ENCODE data around the gene KRT38.
"Not testable (repeated sequence)": the region's sequence is repeated elsewhere in the genome, so short reads cannot be mapped to it uniquely, and the experiment has no call there.

KRT38 gene

DNA sequence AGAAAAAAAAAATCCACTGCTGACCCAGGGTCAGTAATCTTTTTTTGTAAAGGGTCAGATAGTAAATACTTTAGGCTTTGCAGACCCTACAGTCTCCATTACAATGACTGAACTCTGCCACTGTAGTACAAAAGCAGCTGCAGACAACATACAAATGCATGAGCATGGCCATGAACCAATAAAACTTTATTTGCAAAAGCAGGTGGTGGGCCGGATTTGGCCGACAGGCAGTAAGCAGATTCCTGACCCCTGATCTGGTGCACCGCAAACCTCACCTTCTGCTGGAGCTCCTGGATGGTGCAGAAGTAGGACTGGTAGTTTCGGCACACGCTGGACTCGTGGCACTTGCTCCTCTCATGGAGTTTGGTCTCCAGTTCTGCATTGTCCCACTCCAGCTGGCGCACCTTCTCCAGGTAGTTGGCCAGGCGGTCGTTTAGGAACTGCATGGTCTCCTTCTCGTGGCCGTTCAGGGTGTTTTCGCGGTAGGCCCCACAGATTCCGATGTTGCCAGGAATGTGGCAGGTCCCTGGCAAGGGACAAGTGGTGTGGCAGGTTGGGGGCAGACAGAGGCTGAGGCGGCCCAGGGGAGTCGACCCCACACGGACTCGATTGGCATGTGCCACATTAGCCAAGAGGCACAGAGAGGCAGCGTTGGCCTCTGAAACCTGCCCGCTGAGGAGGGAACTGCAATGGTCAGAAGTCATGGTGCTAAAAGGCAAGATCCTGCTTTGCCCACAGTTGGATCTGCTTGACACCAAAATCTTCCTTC is 29.5 kb downstream of the KRT38 start:
- DNase-seq, result no peak
- no peak for TF ChIP-seq POLR2A (IDR thresholded peaks at IDR 0.05; ENCODE audit: low read length)
- TF ChIP-seq GATA1 (IDR thresholded peaks at IDR 0.05; ENCODE audit: low read depth, low read length), result no peak

DNA sequence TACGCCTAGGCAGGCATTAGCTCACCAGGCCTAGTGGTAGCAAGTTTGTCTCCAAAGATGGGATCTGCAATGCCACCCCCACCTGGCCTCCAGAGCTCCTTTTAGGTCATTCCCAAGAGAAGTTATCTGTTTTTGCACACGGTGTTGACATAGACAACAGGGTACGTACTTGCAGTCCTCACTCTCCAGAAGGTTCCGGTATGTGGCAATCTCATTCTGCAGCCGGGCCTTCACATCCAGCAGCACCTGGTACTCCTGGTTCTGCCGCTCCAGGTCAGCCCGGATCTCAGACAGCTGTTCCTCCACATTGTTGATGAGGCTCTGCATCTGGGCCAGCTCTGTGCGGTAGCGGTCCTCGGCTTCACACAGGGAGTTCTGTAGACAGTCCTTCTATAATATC is 33.6 kb downstream of the KRT38 start:
- no peak for DNase-seq
- TF ChIP-seq GATA1 (IDR thresholded peaks at IDR 0.05; ENCODE audit: low read depth, low read length) (no peak), POLR2A (IDR thresholded peaks at IDR 0.05; ENCODE audit: low read length) (no peak)

- no peak for DNase-seq
- TF ChIP-seq GATA1 (IDR thresholded peaks at IDR 0.05; ENCODE audit: low read depth, low read length) (no peak), POLR2A (IDR thresholded peaks at IDR 0.05; ENCODE audit: low read length) (no peak)
Measured at GRCh38 chr17:41406205-41406604, 34.6 kb downstream of the KRT38 start.

- TF ChIP-seq POLR2A (IDR thresholded peaks at IDR 0.05; ENCODE audit: low read length), result no peak
- no peak for TF ChIP-seq GATA1 (IDR thresholded peaks at IDR 0.05; ENCODE audit: low read depth, low read length)
- no peak for DNase-seq
Measured at GRCh38 chr17:41404024-41404671, 36.6 kb downstream of the KRT38 start.

- TF ChIP-seq GATA1 (IDR thresholded peaks at IDR 0.05; ENCODE audit: low read depth, low read length) (no peak), POLR2A (IDR thresholded peaks at IDR 0.05; ENCODE audit: low read length) (no peak)
- DNase-seq, result no peak
Measured at GRCh38 chr17:41403404-41404023, 37.3 kb downstream of the KRT38 start.

- no peak for TF ChIP-seq GATA1 (IDR thresholded peaks at IDR 0.05; ENCODE audit: low read depth, low read length)
- no peak for TF ChIP-seq POLR2A (IDR thresholded peaks at IDR 0.05; ENCODE audit: low read length)
- DNase-seq, result no peak
Measured at GRCh38 chr17:41402161-41402560, 38.6 kb downstream of the KRT38 start.

GRCh38 chr17:41396996-41397660 is 43.7 kb downstream of the KRT38 start, which contains the start of gene KRT31:
TSS of gene KRT31 (minus strand) at chr17:41397608. CDS start at chr17:41397539, 69 bp downstream.
- DNase-seq, result no peak
- no peak for TF ChIP-seq GATA1 (IDR thresholded peaks at IDR 0.05; ENCODE audit: low read depth, low read length)
- no peak for TF ChIP-seq POLR2A (IDR thresholded peaks at IDR 0.05; ENCODE audit: low read length)

DNA sequence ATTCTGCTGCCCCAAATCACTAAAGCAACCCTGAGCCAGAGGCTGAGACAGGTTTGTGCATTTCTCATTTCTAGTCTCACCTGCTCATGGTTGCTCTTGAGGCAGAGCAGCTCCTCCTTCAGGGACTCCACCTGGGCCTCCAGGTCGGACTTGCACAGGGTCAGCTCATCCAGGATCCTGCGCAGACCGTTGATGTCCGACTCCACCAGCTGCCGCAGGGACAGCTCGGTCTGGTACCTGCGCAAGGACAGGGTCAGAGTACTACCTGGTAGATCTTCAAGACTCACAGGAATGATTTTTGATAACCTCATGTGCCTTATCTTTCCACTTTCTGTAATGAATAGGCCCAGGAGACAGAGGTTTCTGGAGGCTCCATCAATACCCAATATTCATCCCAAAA is 44.4 kb downstream of the KRT38 start:
- no peak for DNase-seq
- TF ChIP-seq GATA1 (IDR thresholded peaks at IDR 0.05; ENCODE audit: low read depth, low read length) (no peak), POLR2A (IDR thresholded peaks at IDR 0.05; ENCODE audit: low read length) (no peak)

- TF ChIP-seq GATA1 (IDR thresholded peaks at IDR 0.05; ENCODE audit: low read depth, low read length) (no peak), POLR2A (IDR thresholded peaks at IDR 0.05; ENCODE audit: low read length) (no peak)
- no peak for DNase-seq
Measured at GRCh38 chr17:41395611-41396010, 45.2 kb downstream of the KRT38 start.

GRCh38 chr17:41395044-41395443 is 45.7 kb downstream of the KRT38 start:
- not testable (repeated sequence) for DNase-seq

DNA sequence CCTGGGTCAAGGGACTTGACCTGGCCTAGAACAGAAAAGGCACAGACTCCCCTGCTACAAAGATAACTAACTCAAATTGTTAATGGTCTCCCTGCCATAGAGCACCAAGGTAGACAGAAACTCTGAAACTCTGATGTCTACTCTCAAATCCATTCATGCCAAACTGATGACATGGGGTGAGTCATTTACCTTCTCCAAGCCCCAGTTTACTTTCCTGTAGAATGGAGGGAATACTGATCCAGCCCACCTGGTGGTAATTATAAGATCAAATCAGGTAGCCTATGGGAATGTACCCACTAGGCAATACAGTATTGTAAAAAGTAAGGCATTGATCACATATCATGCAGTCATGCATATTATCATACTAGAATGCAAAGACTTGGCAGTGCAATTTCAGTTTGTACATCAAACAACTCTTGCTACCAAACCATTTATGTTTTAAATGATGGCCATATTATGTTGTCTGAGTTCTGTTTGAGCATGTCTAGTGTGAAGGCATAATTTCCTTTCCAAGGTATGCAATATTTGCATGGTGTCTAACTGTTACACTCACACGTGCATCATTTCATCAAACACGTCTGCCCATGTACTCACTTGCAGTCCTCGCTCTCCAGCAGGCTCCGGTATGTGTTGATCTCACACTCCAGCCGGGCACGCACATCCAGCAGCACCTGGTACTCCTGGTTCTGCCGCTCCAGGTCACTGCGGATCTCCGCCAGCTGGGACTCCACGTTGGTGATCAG is 46.4 kb downstream of the KRT38 start:
- TF ChIP-seq POLR2A (IDR thresholded peaks at IDR 0.05; ENCODE audit: low read length) (no peak), GATA1 (IDR thresholded peaks at IDR 0.05; ENCODE audit: low read depth, low read length) (no peak)
- no peak for DNase-seq

- DNase-seq, result no peak
- TF ChIP-seq GATA1 (IDR thresholded peaks at IDR 0.05; ENCODE audit: low read depth, low read length) (no peak), POLR2A (IDR thresholded peaks at IDR 0.05; ENCODE audit: low read length) (no peak)
Measured at GRCh38 chr17:41393826-41394225, 47.0 kb downstream of the KRT38 start.

GRCh38 chr17:41393294-41393693 is 47.5 kb downstream of the KRT38 start:
- DNase-seq, result no peak
- no peak for TF ChIP-seq GATA1 (IDR thresholded peaks at IDR 0.05; ENCODE audit: low read depth, low read length)
- no peak for TF ChIP-seq POLR2A (IDR thresholded peaks at IDR 0.05; ENCODE audit: low read length)
